Spleen (tissue), 11 donors: ENCODE measurements around the gene CPSF3. TPM values are rescaled to one million over a fixed set of nuclear protein-coding genes. Genes with fewer than 3 reads are reported as not detected.

Source experiments
- DNase-seq: peaks from one replicate; pipeline ENCODE4 v3.0.0-alpha.2; 2020
- H3K27ac ChIP-seq, 8 donors: fragments of 200-600 bp; sonication (generic) in 7 of 8; 1 replicate in 4 of 8; 2 replicates in 4 of 8; pipeline versions ENCODE4 v1.5.0 to v1.8.0; 2016 to 2021; ENCODE audit warnings: inconsistent platforms in 4 of 8, mild to moderate bottlenecking in 4 of 8, moderate library complexity in 1 of 8
- H3K27me3 ChIP-seq, 7 donors: fragments of 200-600 bp; sonication (generic) in 6 of 7; replicated peaks in 1 of 7; 1 replicate in 4 of 7; 2 replicates in 3 of 7; pipeline versions ENCODE4 v1.5.0 to v1.8.0; 2016 to 2021; ENCODE audit warnings: inconsistent platforms in 3 of 7, mild to moderate bottlenecking in 1 of 7
- H3K36me3 ChIP-seq, 6 donors: fragments of 200-600 bp; sonication (generic) in 5 of 6; 1 replicate in 4 of 6; 2 replicates in 2 of 6; pipeline versions ENCODE4 v1.5.0 to v1.8.0; 2016 to 2021; ENCODE audit warnings: inconsistent platforms in 2 of 6
- H3K4me1 ChIP-seq, 6 donors: fragments of 200-600 bp; sonication (generic) in 5 of 6; 1 replicate in 3 of 6; 2 replicates in 3 of 6; pipeline versions ENCODE4 v1.5.0 to v1.8.0; 2016 to 2021; ENCODE audit warnings: inconsistent platforms in 3 of 6
- H3K4me3 ChIP-seq, 8 donors: fragments of 200-600 bp; sonication (generic) in 7 of 8; 1 replicate in 4 of 8; 2 replicates in 4 of 8; pipeline versions ENCODE4 v1.5.0 to v1.8.0; 2016 to 2021; ENCODE audit warnings: inconsistent platforms in 4 of 8, mild to moderate bottlenecking in 4 of 8, moderate library complexity in 2 of 8
- H3K9me3 ChIP-seq, 8 donors: fragments of 200-600 bp; sonication (generic) in 7 of 8; 1 replicate in 4 of 8; 2 replicates in 4 of 8; pipeline versions ENCODE4 v1.5.0 to v1.8.0; 2016 to 2021; ENCODE audit warnings: inconsistent platforms in 4 of 8
- POLR2A ChIP-seq, 3 donors: fragments of 450-650 bp; IDR thresholded peaks; one replicate each; pipeline ENCODE4 v1.5.1; 2017; ENCODE audit warnings: antibody characterized with exemption in 3 of 3, mild to moderate bottlenecking in 1 of 3
- POLR2AphosphoS5 ChIP-seq, 3 donors: sonication (generic); formaldehyde crosslinking; IDR thresholded peaks; one replicate each; pipeline ENCODE4 v1.5.1; 2017; ENCODE audit warnings: antibody characterized with exemption in 3 of 3
- WGBS, 5 donors: extraction: QIAGEN DNeasy Blood & Tissue Kit in 3 of 5; methylation state at CpG; one replicate each; pipeline versions ENCODE4 v1.1.5 to v1.1.7; 2013 to 2018; 5-methylcytosine and 5-hydroxymethylcytosine counted together
- intact Hi-C: fragments of 100-400 bp; cut with DNase I; formaldehyde crosslinking; loops from one replicate; pipeline ENCODE4 v1.15.0; 2023; ENCODE audit warnings: low total_unique reads
- polyA plus RNA-seq, 3 donors: library from polyadenylated mRNA; stranded (reverse); fragments of 200-250 nt; gene quantifications; one replicate each; pipeline ENCODE4 v1.2.1, GENCODE V29; 2013
- total RNA-seq, 7 donors: library from RNA; depleted of rRNA in 3 of 7; stranded (reverse); fragments of >200 nt in 3 of 7; fragmentation: NEBNext Ultra II Directional in 4 of 7; extraction: Animal tissue kit (Norgen Biotek cat#: 25700) in 4 of 7; gene quantifications; one replicate each; pipeline versions ENCODE4 v1.1.0 to v1.2.1, GENCODE V29; 2016 to 2021
- TF ChIP-seq, protein P1 (sequence below), 11 experiments: fragments of 200-600 bp in 7 of 11; fragments of 450-650 bp in 4 of 11; sonication (generic) in 4 of 11; IDR thresholded peaks in 8 of 11; conservative IDR thresholded peaks in 3 of 11; 1 replicate in 7 of 11; 2 replicates in 4 of 11; pipeline versions ENCODE4 v1.4.0 to v1.8.0; 2016 to 2021; ENCODE audit warnings: antibody characterized with exemption in 11 of 11, inconsistent platforms in 4 of 11, mild to moderate bottlenecking in 1 of 11
- donor health status: healthy with polysubstance abuse.
- donor health status: DM: no; HTN: no; CAD: no; lungs with moderate emphysema.
- donor health status: DM: no; HTN: no; CAD: no.
- donor health status: Bipolar disorder and iron deficiency.
- donor health status: healthy.
- donor health status: DM: no; HTN: no; CAD: no.
- donor health status: DM: yes; HTN: yes; CAD: no.

Gene CPSF3
- total and polyA plus RNA-seq, 10 donors, result 18.9 to 35.8 (median 27.5) TPM

- peaks cover 10 to 42% (median 30%) of the 10 kb centered on the region in 6 donors for H3K4me1 ChIP-seq
- intact Hi-C loops, result no loop called here
- no peak for DNase-seq
- no peak overlapping the region for H3K27ac ChIP-seq
- TF ChIP-seq POLR2A (IDR thresholded peaks at IDR 0.05) (no peak), POLR2AphosphoS5 (IDR thresholded peaks at IDR 0.05) (no peak)
- TF ChIP-seq, protein P1, sequence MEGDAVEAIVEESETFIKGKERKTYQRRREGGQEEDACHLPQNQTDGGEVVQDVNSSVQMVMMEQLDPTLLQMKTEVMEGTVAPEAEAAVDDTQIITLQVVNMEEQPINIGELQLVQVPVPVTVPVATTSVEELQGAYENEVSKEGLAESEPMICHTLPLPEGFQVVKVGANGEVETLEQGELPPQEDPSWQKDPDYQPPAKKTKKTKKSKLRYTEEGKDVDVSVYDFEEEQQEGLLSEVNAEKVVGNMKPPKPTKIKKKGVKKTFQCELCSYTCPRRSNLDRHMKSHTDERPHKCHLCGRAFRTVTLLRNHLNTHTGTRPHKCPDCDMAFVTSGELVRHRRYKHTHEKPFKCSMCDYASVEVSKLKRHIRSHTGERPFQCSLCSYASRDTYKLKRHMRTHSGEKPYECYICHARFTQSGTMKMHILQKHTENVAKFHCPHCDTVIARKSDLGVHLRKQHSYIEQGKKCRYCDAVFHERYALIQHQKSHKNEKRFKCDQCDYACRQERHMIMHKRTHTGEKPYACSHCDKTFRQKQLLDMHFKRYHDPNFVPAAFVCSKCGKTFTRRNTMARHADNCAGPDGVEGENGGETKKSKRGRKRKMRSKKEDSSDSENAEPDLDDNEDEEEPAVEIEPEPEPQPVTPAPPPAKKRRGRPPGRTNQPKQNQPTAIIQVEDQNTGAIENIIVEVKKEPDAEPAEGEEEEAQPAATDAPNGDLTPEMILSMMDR (IDR thresholded peaks at IDR 0.05 in 8 of 11, conservative IDR thresholded peaks at IDR 0.05 in 3 of 11), result no peak
- H3K27me3 ChIP-seq, result no peaks in the 10 kb centered on the region
- H3K4me3 ChIP-seq, result no peak overlapping the region
- H3K9me3 ChIP-seq, result no peaks in the 10 kb centered on the region
- peaks cover 3 to 65% (median 10%) of the 10 kb centered on the region in 6 donors for H3K36me3 ChIP-seq
- whole genome bisulfite sequencing, 5 donors, result 74 to 89% (median 77%) methylated on average over 9 of the region's 9 CpGs
Measured at GRCh38 chr2:9472511-9472910, 49.1 kb downstream of the CPSF3 start.

GRCh38 chr2:9473308-9473984 is 50.0 kb downstream of the CPSF3 start:
- Histone ChIP-seq H3K27ac (peak overlapping the region in 6 of 8 donors; percentile 82 to 94 (median 88)), H3K9me3 (no peaks in the 10 kb centered on the region), H3K4me3 (peak overlapping the region in 7 of 8 donors; percentile 68 to 89 (median 81)), H3K36me3 (peaks cover 0 to 64% (median 4%) of the 10 kb centered on the region in 6 donors), H3K4me1 (peaks cover 10 to 52% (median 36%) of the 10 kb centered on the region in 6 donors), H3K27me3 (no peaks in the 10 kb centered on the region)
- WGBS, 5 donors, result 36 to 60% (median 50%) methylated on average over 24 of the region's 24 CpGs
- TF ChIP-seq POLR2AphosphoS5 (IDR thresholded peaks at IDR 0.05) (no peak), POLR2A (IDR thresholded peaks at IDR 0.05) (no peak)
- TF ChIP-seq, protein P1 (IDR thresholded peaks at IDR 0.05 in 8 of 11, conservative IDR thresholded peaks at IDR 0.05 in 3 of 11), result no peak
- DNase-seq, result peak; percentile 77
- intact Hi-C loops, result no loop called here

DNA sequence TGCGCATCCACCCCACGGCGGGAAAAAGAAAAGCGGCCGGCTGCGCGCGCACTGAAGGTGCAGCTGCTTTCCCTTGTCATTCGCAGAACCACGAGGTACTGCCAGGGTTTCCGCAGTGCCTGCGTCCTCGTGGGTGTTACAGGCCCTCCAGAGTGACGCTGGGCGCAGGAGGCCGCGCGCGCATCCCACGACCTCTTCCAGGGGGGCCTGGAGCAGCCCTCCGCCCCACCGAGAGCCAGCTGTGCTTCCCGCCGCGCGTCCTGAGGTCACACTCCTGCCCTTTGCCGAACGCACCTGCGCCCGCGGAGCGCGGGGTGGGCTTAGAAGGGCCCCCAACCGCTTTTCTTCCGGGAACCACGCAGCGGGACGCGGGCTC is 50.5 kb downstream of the CPSF3 start:
- 9 to 59% (median 13%) methylated on average over 14 to 39 of the region's 39 CpGs for WGBS, 5 donors
- Histone ChIP-seq H3K4me1 (peaks cover 10 to 54% (median 37%) of the 10 kb centered on the region in 6 donors), H3K4me3 (peak overlapping the region; percentile 68 to 89 (median 81)), H3K27me3 (no peaks in the 10 kb centered on the region), H3K9me3 (no peaks in the 10 kb centered on the region), H3K27ac (peak overlapping the region; percentile 82 to 94 (median 86)), H3K36me3 (peaks cover 0 to 64% (median 3%) of the 10 kb centered on the region in 6 donors)
- intact Hi-C loops, result no loop called here
- DNase-seq, result peak; percentile 94
- TF ChIP-seq, protein P1 (IDR thresholded peaks at IDR 0.05 in 8 of 11, conservative IDR thresholded peaks at IDR 0.05 in 3 of 11), result no peak
- peak in 2 of 3 donors; percentile 8 to 42 for TF ChIP-seq POLR2AphosphoS5 (IDR thresholded peaks at IDR 0.05)

DNA sequence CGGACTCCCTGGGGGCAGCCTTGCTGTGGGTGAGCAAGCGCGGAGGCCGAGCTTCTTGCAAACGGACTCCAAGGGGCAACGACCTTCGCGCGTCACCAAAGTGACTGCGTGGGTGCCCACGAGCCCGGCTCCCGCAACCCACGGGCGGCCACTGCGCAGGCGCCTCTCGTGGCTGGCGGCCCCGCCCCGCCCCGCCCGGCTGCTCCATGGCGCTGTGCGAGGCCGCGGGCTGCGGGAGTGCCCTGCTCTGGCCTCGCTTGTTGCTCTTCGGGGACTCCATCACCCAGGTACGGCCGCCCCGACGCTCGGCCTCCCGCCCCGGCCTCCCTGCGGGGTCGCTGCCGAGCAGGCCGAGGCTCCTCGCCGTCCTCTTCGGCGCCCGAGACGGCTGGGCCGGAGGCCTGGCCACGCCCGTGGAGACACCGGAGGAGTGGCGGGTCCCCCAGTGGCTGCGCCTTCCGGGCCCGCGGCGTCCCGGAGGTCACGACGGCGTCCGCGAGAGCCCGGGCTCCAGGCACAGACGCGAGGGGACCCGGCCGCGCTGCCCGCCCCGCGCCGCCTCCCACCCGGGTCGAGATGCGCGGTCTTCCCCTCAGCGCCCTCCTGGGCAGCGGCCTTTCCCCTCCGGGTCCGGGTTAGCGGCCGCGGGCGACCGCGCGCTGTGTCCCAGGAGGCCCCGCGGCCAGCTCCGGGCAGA is 51.1 kb downstream of the CPSF3 start, which contains the start of gene IAH1:
Gene IAH1 (plus strand): TSS at position 191 of the 697 bp plus-strand sequence. CDS start 16 bp downstream, at position 207.
- peak; percentile 69 to 77 (median 76) for TF ChIP-seq POLR2AphosphoS5 (IDR thresholded peaks at IDR 0.05)
- peak in 1 of 3 donors; percentile 40 for TF ChIP-seq POLR2A (IDR thresholded peaks at IDR 0.05)
- TF ChIP-seq, protein P1 (IDR thresholded peaks at IDR 0.05 in 8 of 11, conservative IDR thresholded peaks at IDR 0.05 in 3 of 11), result peak in 2 of 11 experiments; percentile 12 to 27
- intact Hi-C loops, result no loop called here
- Histone ChIP-seq H3K4me1 (peaks cover 10 to 54% (median 37%) of the 10 kb centered on the region in 6 donors), H3K9me3 (no peaks in the 10 kb centered on the region), H3K27me3 (no peaks in the 10 kb centered on the region), H3K27ac (peak within 1 kb of the TSS; percentile 82 to 94 (median 86)), H3K4me3 (peak within 1 kb of the TSS; percentile 68 to 89 (median 81)), H3K36me3 (peaks cover 0 to 64% (median 3%) of the 10 kb centered on the region in 6 donors)
- 0 to 2% (median 0%) methylated on average over 31 to 91 of the region's 91 CpGs for WGBS, 5 donors
- peak; percentile 93 for DNase-seq
